ENCODE results near the gene GPR143. TPM values are rescaled to one million over a fixed set of nuclear protein-coding genes. Genes with fewer than 3 reads are reported as not detected.
"Not testable (repeated sequence)": the region's sequence is repeated elsewhere in the genome, so short reads cannot be mapped to it uniquely, and the experiment has no call there.

The GPR143 gene
- 1 to 10 TPM in 5 of 12 donors, under 1 TPM in 5, not detected in 2; 0.35 to 2.7 (median 0.88) TPM for polyA plus RNA-seq (ENCODE audit: insufficient read length in 12 of 12)
- long read RNA-seq, donor 1, result 0 reads
- long read RNA-seq, donor 2, partial matches to known transcripts, result 0 of 1 reads
- long read RNA-seq, donor 2, other reads (novel, unspliced or antisense), result 0 of 1 reads
- long read RNA-seq, donor 3, result 0 reads
- long read RNA-seq, donor 4, result 0 reads
- long read RNA-seq, donor 5, result 0 reads
- long read RNA-seq, donor 6, result 0 reads
- long read RNA-seq, donor 7, result 0 reads
- long read RNA-seq, donor 8, result 0 reads
- long read RNA-seq, donor 9, partial matches to known transcripts, result 0 of 1 reads
- long read RNA-seq, donor 9, other reads (novel, unspliced or antisense), result 0 of 1 reads
- long read RNA-seq, donor 10, result 0 reads
- long read RNA-seq, donor 11, result 0 reads

DNA sequence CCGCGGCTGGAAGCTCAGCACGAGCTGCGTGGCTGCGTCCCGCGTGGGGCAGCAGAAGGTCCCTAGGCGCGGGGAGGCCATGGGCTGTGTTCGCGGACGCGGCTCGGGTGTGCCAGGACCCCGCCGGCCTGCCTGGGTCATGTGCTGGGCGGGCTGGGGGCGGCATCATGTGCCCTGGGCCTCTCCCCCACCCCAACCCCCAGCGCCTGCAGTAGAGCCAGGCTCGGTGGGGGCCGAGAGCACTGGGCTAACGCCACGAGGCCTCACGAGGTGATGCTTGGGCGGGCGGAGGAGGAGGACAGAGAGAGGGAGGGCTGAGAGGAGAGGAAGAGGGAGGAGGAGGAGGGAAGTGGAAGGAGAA, at the start of gene GPR143:
Gene GPR143, minus strand, starts transcription at position 111 of the 361 bp plus-strand sequence. Its CDS starts 30 bp downstream, at position 81.
- DNase-seq, result no peak

- DNase-seq, result not testable (repeated sequence)
Measured at GRCh38 chrX:9811086-9811485, 45.4 kb upstream of the GPR143 start.

DNA sequence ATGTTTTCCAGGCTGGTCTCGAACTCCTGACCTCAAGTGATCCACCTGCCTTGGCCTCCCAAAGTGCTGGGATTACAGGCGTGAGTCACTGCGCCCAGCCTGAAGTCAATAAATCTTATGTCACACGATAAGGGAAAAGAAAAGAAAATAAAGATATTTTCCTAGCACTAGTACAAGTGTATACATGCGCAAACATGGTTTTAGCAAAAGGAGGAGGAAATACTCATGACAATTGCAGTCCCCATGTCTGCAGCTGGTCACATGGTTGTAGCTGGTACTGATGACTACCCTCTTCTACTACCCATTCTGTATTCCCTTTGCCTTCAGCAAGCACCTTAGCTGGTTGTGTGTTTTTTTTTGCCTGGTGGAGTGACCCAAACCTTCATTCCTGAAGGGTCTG, 44.2 kb upstream of the GPR143 start:
- not testable (repeated sequence) for DNase-seq

DNA sequence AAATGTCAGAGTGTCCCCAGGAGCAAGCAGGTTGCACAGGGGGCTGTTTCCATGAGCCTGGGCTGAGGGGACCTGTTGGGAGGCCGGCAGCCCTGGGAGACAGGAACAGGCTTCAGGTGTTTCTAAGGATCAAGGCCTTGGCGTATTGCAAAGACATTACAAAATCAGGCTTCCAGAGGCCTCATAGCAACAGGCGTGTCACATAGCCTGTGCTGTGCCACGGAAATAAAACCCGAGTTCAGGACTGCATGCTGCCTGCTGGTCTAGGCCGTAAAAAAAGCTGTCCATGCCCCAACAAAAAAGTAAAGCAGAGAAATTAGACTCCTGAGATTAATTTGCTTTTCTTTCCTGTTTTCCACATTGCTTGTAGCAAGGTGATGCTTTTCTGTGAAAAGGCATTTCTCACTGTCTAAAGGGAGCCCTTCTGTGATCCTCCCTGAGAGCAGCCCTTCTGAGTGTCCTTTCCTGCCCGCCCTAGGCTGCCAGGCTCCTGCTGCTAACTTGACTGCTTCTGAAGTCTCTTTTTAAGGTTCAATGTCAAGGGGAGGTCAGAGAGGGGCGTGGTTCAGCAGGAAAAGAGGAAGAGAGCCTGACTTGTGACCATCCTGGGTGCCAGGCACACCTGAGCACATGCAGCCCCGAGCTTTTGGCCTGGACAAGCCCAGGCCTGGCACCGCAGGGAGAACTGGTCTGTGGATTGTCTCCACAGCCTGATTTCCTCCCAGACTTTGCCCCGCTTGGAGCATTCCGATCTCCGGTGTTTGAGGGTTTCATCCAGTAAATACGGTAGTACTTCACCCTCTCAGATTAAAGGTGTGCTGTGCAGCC, 41.9 kb upstream of the GPR143 start:
- no peak for DNase-seq

- no peak for DNase-seq
Measured at GRCh38 chrX:9805956-9806355, 40.3 kb upstream of the GPR143 start.

- no peak for DNase-seq
Measured at GRCh38 chrX:9804444-9804843, 38.8 kb upstream of the GPR143 start.

DNA sequence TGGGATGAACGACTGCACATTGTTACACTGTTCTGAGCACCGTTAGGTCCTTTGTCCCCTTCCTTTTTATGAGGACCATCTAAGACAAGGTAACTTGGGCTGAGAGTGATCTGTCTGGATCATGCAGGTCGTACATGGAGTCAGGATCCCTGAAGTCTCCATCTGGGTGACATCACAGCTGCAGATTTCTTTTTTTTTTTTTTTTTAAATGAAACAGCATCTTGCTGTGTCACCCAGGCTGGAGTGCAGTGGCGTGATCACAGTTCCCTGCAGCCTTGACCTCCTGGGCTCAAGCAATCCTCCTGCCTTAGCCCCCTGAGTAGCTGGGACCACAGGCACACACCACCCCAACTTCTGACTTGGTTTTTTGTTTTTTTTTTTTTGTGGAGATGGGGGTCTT, 37.1 kb upstream of the GPR143 start:
- no peak for DNase-seq

DNA sequence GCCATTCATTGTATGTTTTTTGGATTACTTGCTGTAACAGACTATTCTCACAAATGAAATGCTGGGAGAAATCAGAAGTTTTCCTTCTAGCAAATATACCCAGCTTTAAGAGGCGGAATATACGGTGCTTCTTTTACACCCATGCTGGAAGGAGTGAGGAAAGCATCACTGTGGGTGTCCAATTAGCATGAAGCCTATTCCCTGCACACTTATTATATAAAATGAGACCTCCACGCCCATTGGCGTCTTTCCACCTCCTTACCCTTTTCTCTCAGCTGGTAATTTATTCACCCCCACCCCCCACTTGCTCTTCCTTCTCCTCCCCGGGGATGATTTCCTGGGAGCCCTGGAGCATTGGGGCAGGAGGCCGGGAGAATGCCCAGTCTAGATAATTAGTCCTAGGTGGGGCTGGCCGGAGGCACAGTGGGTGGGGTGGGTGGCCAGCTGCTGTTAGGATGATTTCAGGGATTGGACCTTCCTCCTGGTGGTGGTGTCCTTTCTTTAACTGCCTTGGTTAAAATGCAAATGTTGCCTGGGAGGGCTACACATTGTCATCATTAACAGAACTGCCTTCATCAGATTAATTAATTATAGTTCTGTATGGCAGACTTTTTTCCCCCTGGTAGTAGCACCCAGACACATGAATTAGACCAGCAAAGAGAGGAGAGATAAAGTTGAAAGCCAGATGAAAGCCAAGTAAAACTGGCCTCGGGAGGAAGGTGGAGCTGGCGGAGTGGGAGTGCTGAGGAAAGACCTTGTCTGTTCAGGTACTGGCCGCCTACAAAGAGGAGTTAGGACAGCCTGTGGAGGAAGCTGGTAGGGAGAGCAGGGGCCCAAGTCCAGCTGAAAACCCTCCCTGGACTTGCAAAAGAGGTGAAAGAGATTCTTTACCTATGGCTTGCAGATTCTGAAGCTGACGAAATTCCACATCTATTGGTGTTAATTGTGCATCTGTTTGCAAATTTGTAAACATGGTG, 32.0 kb upstream of the GPR143 start:
- no peak for DNase-seq

GRCh38 chrX:9794495-9794894, 28.8 kb upstream of the GPR143 start:
- DNase-seq, result no peak

GRCh38 chrX:9790866-9791265, 25.2 kb upstream of the GPR143 start:
- no peak for DNase-seq

- no peak for DNase-seq
Measured at GRCh38 chrX:9789555-9789954, 23.9 kb upstream of the GPR143 start.

DNA sequence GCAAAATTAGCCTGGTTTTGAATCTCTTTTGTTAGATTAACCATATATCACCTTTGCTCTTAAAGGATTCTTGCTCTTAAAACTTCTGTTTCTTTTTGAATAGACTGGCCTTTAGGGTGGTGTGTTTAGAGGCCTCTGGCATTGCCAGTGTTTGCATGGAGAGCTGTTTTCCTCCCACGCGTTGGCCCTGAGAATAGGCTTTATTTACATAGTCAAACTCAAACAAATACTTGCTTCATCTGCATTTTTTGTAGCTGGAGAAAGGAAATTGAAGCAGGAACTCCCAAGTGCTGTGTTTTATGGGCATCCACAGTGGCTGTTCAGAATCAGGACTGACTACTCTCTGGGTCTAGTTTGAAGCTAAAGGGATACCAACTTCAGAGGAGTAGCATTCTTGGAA, 23.3 kb upstream of the GPR143 start:
- no peak for DNase-seq

- no peak for DNase-seq
Measured at GRCh38 chrX:9786798-9787635, 21.4 kb upstream of the GPR143 start.

GRCh38 chrX:9785944-9786797, 20.5 kb upstream of the GPR143 start, which contains the start of gene SHROOM2:
Gene SHROOM2, plus strand, starts transcription at chrX:9786429. Its CDS starts 117 bp downstream, at chrX:9786546.
- DNase-seq, result no peak

- DNase-seq, result no peak
Measured at GRCh38 chrX:9785254-9785943, 19.8 kb upstream of the GPR143 start.

- no peak for DNase-seq
Measured at GRCh38 chrX:9784332-9784731, 18.7 kb upstream of the GPR143 start.

- no peak for DNase-seq
Measured at GRCh38 chrX:9781941-9782340, 16.3 kb upstream of the GPR143 start.

DNA sequence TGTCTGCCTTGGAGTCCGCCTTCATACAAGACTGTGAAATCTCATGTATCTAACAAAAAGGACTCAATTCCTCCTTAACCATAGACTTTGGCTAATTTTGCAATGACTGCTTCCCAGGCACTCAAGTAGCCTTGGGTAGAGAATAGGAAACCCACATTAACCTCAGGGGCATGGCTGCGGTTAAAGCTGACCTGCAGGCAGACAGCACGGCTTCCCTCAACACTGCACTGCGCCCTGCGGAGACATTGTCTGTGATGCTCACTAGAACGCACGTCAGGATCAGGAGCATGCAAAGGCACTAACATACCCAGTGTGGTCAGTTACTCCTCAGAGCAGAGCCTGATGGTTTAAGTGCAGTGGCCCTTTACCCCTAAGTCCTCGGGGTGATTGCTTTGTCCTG, 10.3 kb upstream of the GPR143 start:
- DNase-seq, result no peak

DNA sequence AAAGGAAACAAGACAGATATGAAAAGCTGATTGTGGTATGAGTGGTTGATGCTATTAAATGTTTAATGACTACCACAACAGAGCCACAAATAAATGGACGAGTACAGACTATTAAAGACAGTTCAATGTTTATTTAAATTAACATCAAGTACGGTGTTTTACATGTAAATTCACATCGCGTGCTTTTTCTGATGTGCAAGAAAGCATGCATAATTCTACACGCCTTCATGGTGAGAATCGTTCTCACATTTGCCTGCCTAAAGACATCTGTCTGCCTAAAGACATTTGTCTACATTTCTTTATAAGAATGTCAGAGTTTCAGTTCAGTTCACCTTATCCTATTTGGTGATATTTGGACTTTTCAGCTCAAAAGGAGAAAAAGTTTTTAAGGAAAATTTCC, 7.3 kb upstream of the GPR143 start:
- DNase-seq, result no peak

Data from muscle of arm (tissue), 14 donors.